GM12878 (cell line): ENCODE measurements around the gene CDCP1.

Source experiments
- ATF3 ChIP-seq: IDR thresholded peaks from 2 replicates; pipeline ENCODE4 v1.6.1; 2011; ENCODE audit warnings: low read depth, mild to moderate bottlenecking, low read length, moderate library complexity, borderline replicate concordance; ENCODE audit errors: extremely low read depth
- BACH1 ChIP-seq: fragments of 450-650 bp; IDR thresholded peaks from 2 replicates; pipeline ENCODE4 v1.6.1; 2017; ENCODE audit warnings: mild to moderate bottlenecking, borderline replicate concordance
- BCL11A ChIP-seq: IDR thresholded peaks from 2 replicates; pipeline ENCODE4 v1.6.1; 2011; ENCODE audit warnings: low read depth, low read length
- CTCF ChIP-seq, 3 experiments: IDR thresholded peaks in 2 of 3; conservative IDR thresholded peaks in 1 of 3; 2 replicates each; pipeline ENCODE4 v1.5.1; 2011; ENCODE audit warnings: low read depth in 3 of 3, low read length in 3 of 3, mild to moderate bottlenecking in 3 of 3, control low read depth in 2 of 3, moderate library complexity in 2 of 3, inconsistent platforms in 1 of 3, mixed read lengths in 1 of 3; ENCODE audit not compliant: control insufficient read depth in 2 of 3, insufficient read depth in 1 of 3; ENCODE audit errors: extremely low read depth in 1 of 3
- POLR2A ChIP-seq: IDR thresholded peaks from 2 replicates; pipeline ENCODE4 v1.6.1; 2011; ENCODE audit warnings: low read depth, mild to moderate bottlenecking, low read length
- RAD21 ChIP-seq: IDR thresholded peaks from 2 replicates; pipeline ENCODE4 v1.6.1; 2011; ENCODE audit warnings: mild to moderate bottlenecking, low read depth, low read length, moderate library complexity; ENCODE audit not compliant: insufficient read depth
- SIN3A ChIP-seq: IDR thresholded peaks from 2 replicates; pipeline ENCODE4 v1.6.1; 2012; ENCODE audit warnings: low read depth, low read length, improper control_type of control experiment
- WRNIP1 ChIP-seq: IDR thresholded peaks from 2 replicates; pipeline ENCODE4 v1.6.1; 2011; ENCODE audit warnings: low read depth, low read length, improper control_type of control experiment, borderline replicate concordance
- ZBTB40 ChIP-seq: fragments of 450-650 bp; IDR thresholded peaks from 2 replicates; pipeline ENCODE4 v1.6.1; 2016; ENCODE audit warnings: mild to moderate bottlenecking, moderate library complexity, borderline replicate concordance
- ZZZ3 ChIP-seq: IDR thresholded peaks from 2 replicates; pipeline ENCODE4 v1.6.1; 2011; ENCODE audit warnings: low read depth; ENCODE audit not compliant: control insufficient read depth, insufficient read length
- TF ChIP-seq, protein P1 (sequence below): IDR thresholded peaks from 2 replicates; pipeline ENCODE4 v1.6.1; 2011; ENCODE audit warnings: borderline replicate concordance, low read depth, mild to moderate bottlenecking, moderate library complexity, low read length; ENCODE audit not compliant: insufficient read depth, poor library complexity, severe bottlenecking

- TF ChIP-seq BCL11A, result no peak
- no peak for TF ChIP-seq RAD21
- TF ChIP-seq SIN3A, result no peak
- no peak for TF ChIP-seq CTCF (IDR thresholded peaks at IDR 0.05 in 2 of 3, conservative IDR thresholded peaks at IDR 0.05 in 1 of 3; ENCODE audit: control insufficient read depth in 2 of 3, extremely low read depth in 1 of 3, insufficient read depth in 1 of 3, low read depth in 3 of 3, low read length in 3 of 3)
- TF ChIP-seq ZBTB40, result no peak
- no peak for TF ChIP-seq ZZZ3
- TF ChIP-seq WRNIP1, result no peak
- TF ChIP-seq POLR2A, result no peak
- TF ChIP-seq, protein P1, sequence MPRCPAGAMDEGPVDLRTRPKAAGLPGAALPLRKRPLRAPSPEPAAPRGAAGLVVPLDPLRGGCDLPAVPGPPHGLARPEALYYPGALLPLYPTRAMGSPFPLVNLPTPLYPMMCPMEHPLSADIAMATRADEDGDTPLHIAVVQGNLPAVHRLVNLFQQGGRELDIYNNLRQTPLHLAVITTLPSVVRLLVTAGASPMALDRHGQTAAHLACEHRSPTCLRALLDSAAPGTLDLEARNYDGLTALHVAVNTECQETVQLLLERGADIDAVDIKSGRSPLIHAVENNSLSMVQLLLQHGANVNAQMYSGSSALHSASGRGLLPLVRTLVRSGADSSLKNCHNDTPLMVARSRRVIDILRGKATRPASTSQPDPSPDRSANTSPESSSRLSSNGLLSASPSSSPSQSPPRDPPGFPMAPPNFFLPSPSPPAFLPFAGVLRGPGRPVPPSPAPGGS, result no peak
- TF ChIP-seq ATF3, result no peak
- TF ChIP-seq BACH1, result no peak
These were observed 18.9 kb downstream of the CDCP1 start for GRCh38 chr3:45127130-45127822.
